ENCODE data around the gene ACADSB. TPM values are rescaled to one million over a fixed set of nuclear protein-coding genes. Genes with fewer than 3 reads are reported as not detected.

ACADSB gene
- 2.1 and 4.0 TPM in 2 replicates for total RNA-seq

GRCh38 chr10:123008355-123009104, at the start of gene ACADSB, which contains the start of gene IKZF5:
TSS of gene ACADSB (plus strand) at chr10:123009006. CDS start at chr10:123009030, 24 bp downstream.
TSS of gene IKZF5 (minus strand) at chr10:123008795. CDS start at chr10:122998625, 10,170 bp downstream.

GRCh38 chr10:122980209-122981065, 28.4 kb upstream of the ACADSB start, which contains the start of gene PSTK:
TSS of gene PSTK (plus strand) at chr10:122980401. CDS start at chr10:122980480, 79 bp downstream.

Other genes with a start within 250 kb of the ACADSB start
- 0.65 and 1.1 TPM in 2 replicates for gene CUZD1, start 163.1 kb upstream of the ACADSB start, total RNA-seq
- gene FAM24B, start 129.4 kb upstream of the ACADSB start, total RNA-seq: 4.0 and 4.2 TPM in 2 replicates
- gene FAM24A, start 98.4 kb upstream of the ACADSB start, total RNA-seq: not detected in 2 replicates
- gene C10orf88, start 54.8 kb upstream of the ACADSB start, total RNA-seq: 9.1 and 21.5 TPM in 2 replicates
- 1.5 and 2.0 TPM in 2 replicates for gene PSTK, start 28.6 kb upstream of the ACADSB start, total RNA-seq
- gene IKZF5, start 211 bp upstream of the ACADSB start, total RNA-seq: 1.8 and 4.8 TPM in 2 replicates
- 0.16 TPM in 1 of 2 replicates, not detected in the other for gene HMX3, start 127.0 kb downstream of the ACADSB start, total RNA-seq
- gene HMX2, start 139.1 kb downstream of the ACADSB start, total RNA-seq: not detected in 2 replicates
- 181 and 232 TPM in 2 replicates for gene BUB3, start 145.4 kb downstream of the ACADSB start, total RNA-seq

All from bladder microvascular endothelial cell (primary cell).